ENCODE measurements around the gene GJB2.

GJB2 gene

DNA sequence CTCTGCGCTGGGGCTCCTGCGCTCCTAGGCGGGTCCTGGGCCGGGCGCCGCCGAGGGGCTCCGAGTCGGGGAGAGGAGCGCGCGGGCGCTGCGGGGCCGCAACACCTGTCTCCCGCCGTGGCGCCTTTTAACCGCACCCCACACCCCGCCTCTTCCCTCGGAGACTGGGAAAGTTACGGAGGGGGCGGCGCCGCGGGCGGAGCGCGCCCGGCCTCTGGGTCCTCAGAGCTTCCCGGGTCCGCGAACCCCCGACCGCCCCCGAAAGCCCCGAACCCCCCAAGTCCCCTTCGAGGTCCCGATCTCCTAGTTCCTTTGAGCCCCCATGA, at the start of gene GJB2:
Gene GJB2 (minus strand): TSS at position 103 of the 326 bp plus-strand sequence. CDS start 3,357 bp downstream, outside the sequence.
- DNase-seq = no peak

DNA sequence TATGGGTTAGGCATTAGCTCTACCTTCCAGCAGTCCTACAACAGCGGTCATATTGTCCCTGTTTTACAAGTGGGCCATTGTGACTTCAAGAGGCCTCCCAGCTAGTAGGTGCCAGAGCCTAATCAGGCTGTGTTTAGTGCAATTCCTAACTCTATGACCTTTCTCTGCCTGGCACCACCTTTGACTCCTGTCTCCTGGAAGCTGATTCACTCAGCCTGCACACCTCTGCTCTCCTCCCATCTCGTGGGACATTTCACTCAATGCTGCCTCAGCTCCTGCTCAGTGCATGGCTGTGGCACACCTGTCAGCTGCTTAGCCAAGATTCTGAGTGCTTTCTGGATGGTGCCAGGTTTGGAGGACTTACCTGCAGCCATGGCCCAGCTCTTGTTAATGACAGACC, 48.9 kb upstream of the GJB2 start:
- no peak for DNase-seq

DNA sequence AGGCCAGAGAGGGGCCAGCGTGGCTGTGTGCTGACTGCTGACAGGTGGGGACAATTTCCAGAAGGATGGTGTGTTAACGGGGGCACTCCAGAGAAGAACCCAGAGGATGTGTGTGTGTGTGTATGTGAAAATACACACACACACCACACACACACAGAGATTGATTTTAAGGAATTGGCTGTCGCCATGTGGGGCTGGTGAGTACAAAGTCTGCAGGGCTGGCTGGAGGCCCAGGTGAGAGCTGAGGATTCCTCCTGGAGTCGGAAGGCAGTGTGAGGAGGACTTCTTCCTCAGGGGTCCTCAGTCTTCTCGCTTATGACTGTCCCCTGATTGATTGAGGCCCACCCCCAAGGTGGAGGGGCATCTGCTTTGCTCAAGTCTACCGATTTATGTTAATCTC, 47.0 kb upstream of the GJB2 start:
- DNase-seq = no peak

DNA sequence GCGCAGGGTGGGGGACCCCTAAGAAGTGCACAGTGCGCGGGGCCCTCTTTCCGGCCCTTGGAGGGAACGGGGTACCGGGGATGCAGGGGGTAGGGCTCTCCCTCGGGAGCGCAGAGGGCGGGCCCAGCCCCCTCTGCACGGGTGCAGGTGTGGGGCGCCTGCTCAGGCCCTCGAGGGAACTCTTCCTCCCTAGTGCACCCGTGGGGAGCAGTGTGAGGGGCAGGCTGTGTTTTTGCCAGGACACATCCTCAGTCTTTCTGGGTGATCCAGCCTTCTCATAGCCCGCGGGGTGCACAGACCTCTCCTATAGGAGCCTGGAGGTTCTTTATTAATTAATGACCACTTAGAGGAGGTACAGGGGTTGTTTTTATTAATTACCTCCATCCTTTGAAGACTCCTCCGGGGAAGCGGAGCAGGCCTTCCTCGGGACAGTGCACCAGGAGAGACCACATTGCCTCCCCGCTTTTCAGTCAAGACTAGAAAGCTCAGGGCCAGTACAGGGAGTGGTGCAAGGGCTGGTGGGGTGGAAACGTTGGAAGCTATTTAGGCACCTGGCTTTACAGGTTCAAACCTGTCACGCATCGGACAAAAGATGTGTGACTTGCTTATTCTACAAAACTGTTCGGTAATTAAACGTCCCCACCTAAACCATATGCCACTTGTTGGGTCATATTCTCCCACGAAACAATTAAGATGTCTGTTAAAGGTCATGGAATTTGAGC, 40.0 kb upstream of the GJB2 start:
- no peak for DNase-seq

DNA sequence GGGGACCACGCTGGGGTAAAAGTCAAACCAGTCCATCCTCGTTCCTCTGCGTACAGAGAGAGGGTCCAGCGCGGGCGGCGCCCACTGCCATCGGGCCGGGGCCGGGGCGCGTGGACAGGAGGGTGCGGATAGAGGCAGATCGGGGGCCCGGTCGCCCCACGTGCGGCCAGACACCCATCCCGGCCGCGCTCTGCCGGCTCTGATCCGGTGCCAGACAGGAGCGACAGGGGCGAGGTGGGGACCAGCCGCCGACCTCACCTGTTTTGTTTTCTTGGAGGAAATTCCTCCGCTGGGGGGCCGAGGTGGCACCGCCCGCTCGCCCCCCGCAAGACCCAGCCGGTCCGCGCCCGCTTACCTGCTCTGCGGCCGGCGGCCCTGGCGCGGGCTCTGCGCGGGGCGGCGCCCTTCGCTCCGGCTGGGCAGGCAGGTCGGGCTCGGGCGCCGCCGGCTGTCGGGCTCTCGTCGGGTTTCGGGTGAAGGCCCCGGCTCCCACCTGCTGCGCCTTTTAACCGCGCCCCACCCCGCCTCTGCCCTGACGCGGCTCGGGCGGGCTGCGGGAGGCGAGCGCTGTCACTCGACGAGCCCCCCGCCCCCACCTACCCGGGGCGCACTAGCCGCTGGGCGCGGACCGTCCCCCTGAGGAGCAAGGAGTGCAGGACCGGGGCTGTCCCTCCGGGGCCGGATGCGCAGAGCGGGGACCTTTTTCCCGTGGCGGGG, 39.3 kb upstream of the GJB2 start, which contains the start of gene GJB6:
Gene GJB6 (minus strand): TSS at position 481 of the 717 bp plus-strand sequence. CDS start 8,839 bp downstream, outside the sequence.
- no peak for DNase-seq

DNA sequence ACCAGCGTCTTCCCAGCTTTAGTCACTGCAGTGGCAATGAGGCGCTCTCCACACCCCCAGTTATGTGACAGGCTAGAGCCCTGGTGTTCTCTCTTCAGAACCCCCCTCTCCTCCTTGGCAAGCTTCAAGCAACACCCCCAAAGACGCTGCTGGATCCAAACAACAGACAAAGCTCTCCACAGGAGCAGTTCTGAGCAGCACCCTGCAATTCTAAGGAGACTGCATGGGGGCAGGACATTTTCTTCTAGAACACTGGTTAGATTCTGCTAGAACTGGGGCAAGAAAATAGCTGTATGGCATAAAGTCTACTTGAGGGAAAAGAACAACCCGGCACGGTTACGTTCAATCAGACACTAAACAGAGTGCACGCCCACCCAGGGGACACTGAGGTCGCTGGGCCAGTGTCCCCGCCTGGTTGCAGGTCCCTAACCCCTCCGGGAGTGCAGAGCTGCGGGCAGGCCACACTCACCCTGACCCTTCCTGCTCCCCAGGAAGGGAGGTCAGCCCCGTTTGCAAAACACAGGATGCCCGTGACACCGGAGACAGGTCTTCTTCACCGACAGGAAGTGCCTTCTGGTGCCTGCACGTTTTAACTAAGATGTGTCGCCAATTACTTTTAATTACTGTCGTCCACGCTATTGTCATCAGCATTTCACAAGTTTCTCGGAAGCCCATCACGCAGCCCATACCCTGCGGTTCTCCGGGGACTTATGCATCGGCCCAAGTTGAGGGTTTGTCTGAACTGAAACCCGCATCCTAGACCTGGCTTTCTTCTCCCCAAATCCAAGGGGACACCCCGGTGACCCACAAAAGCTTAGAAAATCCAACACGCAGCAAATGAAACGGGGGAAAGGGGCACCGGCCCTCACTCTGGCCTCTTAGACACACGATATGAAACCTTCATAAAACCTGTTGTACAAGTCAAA, 38.4 kb upstream of the GJB2 start:
- no peak for DNase-seq

DNA sequence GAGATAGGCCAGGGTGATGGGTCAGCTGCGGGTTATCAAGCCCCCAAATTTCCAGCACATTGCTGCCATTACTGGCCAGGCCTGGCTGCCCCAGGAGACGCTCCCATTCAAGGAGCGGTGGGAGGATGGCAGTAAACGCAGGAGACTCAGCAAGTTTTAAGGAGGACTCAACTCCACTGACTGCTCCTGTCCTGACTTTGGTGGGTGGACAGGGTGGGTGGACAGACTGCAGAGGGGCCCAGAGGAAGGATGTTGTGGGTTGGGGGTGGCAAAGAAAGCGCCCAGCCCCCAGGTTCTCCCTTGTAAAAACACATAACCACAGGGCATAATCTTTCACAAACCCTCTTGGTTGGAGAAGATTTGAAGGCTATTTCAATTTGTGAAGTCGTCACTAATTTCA, 35.0 kb upstream of the GJB2 start:
- no peak for DNase-seq

DNA sequence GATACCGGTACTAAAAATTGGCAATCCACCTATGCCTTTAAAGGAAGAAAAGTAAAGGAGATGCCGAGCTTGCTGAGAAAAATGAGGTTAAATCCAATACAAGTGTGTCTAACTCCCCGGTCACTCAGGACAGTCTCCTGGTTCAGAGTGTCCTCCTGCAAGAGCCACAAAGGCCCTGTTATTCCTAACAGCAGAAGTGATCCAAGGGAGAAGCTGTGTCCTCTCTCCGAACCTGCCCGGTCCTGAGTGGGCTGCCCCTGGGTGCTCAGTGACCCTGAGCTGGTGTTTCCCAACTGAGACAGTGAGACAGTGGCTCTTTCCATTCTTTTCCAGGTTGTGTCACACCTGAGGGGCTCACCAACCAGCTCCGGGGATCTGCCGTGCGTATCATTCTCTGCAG, 34.5 kb upstream of the GJB2 start:
- DNase-seq = no peak

DNA sequence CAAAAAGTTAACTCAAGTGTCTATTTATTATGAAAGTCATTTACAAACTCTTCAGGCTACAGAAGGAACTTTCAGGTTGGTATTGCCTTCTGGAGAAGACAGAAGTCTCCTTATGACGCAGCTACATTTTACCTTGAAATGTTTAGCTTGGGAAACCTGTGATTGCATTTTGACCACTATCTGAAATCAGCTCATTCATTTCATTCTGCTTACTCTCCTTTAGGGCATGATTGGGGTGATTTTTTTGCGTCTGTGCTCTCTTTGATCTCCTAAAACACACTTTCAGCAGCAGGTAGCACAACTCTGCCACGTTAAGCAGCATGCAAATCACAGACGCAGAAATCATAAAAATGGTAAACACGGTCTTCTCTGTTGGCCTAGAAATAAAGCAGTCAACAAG, 29.8 kb upstream of the GJB2 start:
- DNase-seq = no peak

DNA sequence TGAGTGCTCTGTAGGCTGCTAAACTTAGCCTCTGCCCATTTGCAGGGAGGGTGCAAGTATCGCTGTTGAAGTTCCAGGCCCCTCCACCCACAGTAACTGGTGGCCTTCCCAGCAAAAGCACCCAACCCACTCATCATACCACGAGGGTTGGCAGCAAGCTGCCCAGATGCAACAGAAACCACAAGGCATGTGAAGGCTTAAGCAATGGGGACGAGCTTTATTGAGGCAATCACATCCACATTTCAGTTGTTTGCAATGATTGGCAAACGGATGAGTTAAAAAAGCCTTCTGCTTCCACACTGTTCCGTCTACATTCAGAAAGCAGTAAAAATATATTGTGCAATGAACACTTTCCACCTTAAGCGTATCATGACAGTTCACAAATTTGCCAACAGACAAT, 29.0 kb upstream of the GJB2 start:
- DNase-seq = no peak

DNA sequence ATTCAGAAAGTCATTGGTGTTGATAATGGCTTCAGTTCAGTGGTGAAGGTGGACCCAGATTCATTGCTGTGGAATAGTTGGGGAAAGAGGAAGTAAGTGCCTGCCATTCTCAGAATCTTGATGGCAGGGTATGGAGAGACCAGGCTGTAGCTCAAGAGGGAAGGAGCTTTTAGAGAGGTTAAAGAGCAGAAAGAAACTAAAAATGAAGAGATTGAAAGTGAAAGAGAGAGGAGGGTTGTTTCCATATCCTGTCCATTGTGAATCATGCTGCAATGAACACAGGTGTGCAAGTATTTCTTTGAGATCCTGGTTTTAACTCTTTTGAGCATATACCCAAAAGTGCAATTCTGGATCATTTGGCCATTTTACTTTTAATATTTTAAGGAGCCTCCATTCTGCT, 26.8 kb upstream of the GJB2 start:
- DNase-seq = no peak

DNA sequence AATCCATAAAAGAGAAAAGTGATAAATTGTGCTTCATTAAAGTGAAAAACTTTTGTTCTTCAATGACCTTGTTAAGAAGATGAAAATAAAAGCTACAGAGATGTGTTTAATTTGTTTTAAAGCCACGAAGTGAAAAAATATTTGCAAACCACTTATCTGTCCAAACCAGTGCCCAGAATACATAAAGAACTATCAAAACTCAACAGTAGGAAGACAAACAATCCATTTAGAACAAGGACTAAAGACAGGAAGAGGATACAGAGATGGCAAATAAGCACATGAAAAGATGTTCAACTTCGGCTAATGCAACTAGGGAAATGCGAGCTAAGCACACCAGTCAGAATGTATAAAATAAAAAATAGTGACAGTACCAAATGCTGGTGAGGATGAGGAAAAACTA, 24.4 kb upstream of the GJB2 start:
- DNase-seq = peak; percentile 62

DNA sequence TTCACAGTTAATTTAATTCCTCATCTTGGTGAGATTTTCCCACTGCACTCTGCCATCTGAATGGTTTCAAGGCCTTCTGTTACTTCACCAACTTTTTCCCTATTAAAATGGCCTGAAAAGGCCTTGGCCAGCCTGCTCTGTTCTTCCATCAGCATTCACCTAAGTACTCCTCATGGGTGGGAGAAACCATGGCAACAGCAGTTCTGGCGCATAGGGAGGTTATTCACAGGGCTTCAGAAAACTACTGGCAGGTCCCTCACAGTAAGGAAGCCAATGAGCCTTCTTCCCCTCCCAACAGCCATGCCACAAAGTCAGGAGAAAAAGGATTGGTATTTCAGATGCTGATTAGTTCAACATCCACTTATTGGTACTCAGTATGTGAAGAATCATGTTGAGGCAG, 17.2 kb upstream of the GJB2 start:
- DNase-seq = no peak

DNA sequence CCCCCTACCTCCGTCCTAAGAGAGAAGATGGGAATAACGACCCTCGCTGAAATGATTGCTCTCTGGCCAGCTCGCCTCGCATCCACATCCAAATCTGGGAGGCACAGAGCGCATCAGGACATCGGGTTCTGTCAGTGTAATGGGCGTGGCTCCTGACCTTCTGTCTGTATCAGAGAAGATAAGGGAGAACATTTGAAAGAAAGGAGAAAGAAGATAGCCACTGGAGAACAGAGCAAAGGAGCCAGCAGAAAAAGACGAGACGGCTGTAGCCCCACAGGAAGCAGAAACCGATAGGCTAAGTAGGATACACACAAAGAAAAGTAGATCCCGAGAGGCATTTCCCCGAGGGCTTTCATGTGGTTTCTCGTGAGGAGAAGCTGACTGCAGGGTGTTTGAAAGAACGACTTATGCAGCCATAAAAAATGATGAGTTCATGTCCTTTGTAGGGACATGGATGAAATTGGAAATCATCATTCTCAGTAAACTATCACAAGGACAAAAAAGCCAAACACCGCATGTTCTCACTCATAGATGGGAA, 14.0 kb upstream of the GJB2 start:
- no peak for DNase-seq

DNA sequence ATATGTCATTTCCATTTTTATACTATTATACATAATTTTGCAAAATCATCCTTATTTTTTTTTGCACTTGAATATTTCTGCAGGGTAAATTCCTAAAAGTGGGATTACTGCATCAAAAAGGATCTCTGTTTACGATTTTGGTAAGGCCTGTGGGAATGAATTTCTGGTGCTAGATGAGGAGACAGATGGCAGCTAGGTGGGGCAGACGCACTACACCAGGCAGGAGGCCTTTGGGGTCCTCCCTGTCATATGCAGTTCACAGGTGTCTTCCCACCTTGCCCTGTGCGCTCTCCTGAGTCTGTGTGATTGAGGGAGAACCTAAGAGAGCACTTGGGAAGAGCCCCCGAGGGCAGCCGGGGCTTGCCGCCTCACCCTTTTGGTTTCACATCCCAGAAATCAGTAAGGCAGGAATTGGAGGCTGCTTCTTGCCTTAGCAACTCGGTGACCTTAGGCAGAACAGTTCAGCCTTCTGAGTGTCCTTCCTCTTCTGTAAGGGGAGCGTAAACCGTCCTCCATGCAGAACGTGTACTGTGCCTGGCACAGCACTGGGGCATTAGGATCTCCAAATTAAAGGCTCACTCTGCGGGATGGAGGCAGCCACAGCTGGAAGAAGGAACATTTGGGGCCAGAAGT, 13.4 kb upstream of the GJB2 start:
- DNase-seq = no peak

DNA sequence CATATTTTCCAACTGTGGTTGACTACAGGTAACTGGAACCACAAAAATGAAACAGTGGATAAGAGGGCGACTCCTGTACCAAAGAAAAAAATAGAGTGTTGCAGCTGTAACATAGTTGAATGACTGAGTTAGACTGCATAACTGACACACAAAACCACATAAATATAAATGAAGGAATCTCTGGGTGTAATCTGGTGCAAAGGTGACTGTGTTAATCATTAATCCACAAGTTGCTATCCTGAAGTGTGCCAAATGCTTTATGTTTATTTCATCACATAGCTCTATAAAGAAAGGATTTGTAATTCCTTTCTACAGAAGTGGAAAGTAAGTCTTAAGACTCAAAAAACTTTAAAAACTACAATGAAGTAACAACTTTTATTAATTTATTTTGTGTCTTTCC, 6.0 kb upstream of the GJB2 start:
- DNase-seq = no peak

DNA sequence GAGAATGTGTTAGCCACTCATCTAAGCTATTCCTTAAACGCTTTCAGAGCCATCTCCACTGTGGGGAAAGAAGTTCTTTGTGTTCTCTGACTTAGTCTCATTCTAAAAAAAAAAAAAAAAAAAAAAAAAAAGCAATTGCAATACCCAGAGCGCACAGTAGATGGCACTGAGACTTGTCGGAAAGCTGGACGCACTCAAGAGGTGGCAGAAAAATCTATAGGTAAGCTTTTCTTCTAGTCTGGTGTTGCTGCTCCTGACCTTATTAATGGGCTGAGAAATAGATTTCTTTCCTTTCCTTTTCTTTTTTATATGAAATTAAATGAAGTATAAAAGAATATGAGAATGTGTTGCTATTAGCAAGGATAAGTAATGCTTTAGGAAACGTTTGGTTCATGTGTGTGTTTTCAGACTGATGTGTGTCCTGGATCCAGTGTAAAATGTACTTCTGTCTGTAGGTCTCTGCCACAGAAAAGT, 4.7 kb upstream of the GJB2 start:
- peak; percentile 25 for DNase-seq

DNA sequence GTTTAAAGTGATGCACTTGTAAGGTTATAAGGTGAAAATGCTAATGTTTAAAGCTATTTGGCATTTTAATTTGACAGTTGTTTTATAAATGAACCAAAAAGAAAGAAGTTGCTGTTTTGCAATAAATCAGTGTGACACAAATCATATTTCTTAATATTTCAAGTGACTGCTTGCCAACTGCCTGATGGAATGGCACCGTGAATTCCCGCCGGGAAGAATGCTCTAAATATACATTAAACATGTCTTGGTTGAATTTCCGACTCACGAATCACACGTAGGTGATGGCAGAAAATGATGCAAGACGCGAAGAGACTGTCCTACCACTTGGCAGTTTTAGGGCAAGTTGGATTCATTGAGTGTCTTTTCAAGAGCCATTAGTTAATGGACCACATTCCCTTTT, 3.1 kb upstream of the GJB2 start:
- DNase-seq = no peak

DNA sequence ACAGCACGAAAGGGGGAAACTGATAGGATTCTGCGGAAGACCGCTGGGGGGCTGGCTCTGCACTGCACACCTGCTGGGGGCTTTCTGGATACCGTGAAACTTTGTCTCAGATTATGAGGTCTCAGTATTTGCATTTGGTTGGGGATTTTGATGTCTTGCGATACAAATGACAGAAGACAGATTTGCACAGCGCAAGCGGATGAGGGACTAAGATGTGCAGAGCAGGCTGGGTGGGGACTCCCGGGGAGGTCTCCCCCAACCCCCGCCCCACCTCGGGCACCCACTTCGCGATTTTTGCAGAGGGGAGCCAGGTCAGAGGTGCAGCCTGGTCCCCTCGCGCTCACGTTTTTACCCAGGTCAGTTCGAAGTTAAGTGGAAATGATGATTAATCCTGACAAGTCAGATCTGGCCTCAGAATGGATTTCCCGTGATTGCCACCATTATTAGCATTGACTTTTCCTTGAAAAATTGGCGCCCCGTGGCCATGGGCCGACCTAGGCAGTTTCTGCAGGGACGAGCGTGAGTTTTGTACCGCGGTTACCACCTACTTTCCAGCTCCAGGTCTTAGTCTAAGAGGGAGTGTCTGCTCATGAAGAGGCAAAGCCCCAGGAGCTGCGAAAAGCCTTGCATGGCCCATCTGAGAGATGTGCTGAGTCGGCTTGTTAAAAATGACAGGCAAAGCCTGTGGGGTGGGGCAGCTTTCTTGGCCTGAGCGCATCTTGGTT, 1.3 kb upstream of the GJB2 start:
- no peak for DNase-seq

DNA sequence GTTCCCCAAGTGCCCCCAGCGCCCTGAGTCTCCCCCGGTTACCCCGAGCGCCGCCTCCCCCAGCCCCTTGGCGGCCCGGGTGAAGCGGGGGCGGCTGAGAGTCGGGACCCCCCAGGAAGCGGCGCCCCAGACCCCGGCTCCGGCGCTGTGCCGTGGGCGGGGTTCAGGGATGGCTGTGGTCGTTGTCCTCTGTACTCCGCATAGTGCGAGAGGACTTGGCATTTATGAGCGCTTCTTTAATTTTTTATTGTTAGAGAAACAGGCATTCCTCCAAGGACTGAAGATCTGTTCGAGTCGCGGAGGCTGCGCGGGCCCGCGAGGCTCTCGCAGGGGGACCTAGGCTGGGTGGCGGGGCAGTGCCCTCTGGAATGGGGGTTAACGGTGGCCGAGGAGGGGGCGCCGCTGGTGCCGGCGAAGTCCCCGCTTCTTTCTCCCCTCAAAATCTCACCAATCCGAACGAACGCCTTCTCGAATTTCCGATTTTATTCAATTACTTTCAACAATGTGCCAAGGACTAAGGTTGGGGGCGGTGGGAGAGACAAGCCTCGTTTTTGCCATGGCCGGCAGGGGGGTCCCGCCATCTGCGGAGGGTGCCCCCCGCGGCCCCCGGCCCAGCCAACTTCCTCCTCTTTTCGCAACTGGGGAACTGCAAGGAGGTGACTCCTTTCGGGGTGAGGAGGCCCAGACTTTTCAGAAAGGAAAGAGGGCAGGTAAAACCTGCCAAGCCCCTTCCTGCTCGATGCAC, 596 bp upstream of the GJB2 start:
- no peak for DNase-seq

DNA sequence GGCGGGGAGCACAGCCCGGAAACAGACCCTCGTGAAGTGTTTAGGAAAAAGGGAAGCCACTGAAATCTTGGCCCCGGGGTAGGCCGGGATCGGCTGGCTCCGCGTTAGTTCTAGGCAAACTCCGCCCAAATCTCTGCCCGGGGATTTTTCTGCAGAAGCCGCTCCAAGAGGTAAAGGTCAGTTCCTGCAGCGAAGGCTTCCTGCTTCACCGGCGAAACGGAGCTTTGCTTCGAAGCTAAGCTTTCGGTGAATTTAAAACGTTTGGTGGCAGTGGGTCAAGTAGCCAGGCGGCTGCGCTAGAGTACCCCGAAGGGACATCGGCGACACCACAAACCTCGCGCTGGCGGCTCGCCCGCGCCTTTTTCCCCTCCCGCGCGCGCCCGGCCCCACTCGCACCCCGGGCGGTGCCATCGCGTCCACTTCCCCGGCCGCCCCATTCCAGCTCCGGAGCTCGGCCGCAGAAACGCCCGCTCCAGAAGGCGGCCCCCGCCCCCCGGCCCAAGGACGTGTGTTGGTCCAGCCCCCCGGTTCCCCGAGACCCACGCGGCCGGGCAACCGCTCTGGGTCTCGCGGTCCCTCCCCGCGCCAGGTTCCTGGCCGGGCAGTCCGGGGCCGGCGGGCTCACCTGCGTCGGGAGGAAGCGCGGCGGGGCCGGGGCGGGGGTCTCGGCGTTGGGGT, 441 bp downstream of the GJB2 start:
- DNase-seq = no peak

Data from NCI-H510A treated with DMSO at 0.1 percent for 48 hours (cell line).